MM.1S (cell line): ENCODE results near the gene METTL22.

Source experiments
- DNase-seq: peaks from one replicate; pipeline ENCODE4 v3.0.0-alpha.2; 2015
- H2AFZ ChIP-seq: fragments of 300-600 bp; sonication (generic); 2 replicates; pipeline ENCODE4 v1.6.0; 2016; ENCODE audit warnings: antibody characterized with exemption, low read length
- H3F3A ChIP-seq: fragments of 300-600 bp; sonication (generic); 2 replicates; pipeline ENCODE4 v1.6.1; 2016; ENCODE audit warnings: mild to moderate bottlenecking, antibody characterized with exemption, low read length, moderate library complexity, mixed read lengths; ENCODE audit not compliant: insufficient read depth
- H3K27ac ChIP-seq: fragments of 300-600 bp; sonication (generic); 2 replicates; pipeline ENCODE4 v1.5.1; 2016; ENCODE audit warnings: mild to moderate bottlenecking, low read length
- H3K27me3 ChIP-seq: fragments of 300-600 bp; sonication (generic); replicated peaks from 2 replicates; pipeline ENCODE4 v1.6.0; 2016; ENCODE audit warnings: low read length; ENCODE audit not compliant: insufficient read depth
- H3K36me3 ChIP-seq: fragments of 300-600 bp; sonication (generic); replicated peaks from 2 replicates; pipeline ENCODE4 v1.6.1; 2016; ENCODE audit warnings: mild to moderate bottlenecking, low read length, mixed read lengths; ENCODE audit not compliant: insufficient read depth
- H3K4me1 ChIP-seq: fragments of 300-600 bp; sonication (generic); 2 replicates; pipeline ENCODE4 v1.6.1; 2016; ENCODE audit warnings: low read length, mixed read lengths
- H3K4me2 ChIP-seq: fragments of 300-600 bp; sonication (generic); 2 replicates; pipeline ENCODE4 v1.6.0; 2016; ENCODE audit warnings: low read depth, low read length
- H3K4me3 ChIP-seq: fragments of 300-600 bp; sonication (generic); 2 replicates; pipeline ENCODE4 v1.5.1; 2016; ENCODE audit warnings: low read length, mixed read lengths
- H3K79me2 ChIP-seq: fragments of 300-600 bp; sonication (generic); 2 replicates; pipeline ENCODE4 v1.6.1; 2016; ENCODE audit warnings: mixed run types, low read length, mixed read lengths
- H3K9ac ChIP-seq: fragments of 300-600 bp; sonication (generic); 2 replicates; pipeline ENCODE4 v1.6.1; 2016; ENCODE audit warnings: low read length, mixed read lengths
- H3K9me2 ChIP-seq: fragments of 300-600 bp; sonication (generic); replicated peaks from 2 replicates; pipeline ENCODE4 v1.6.1; 2016; ENCODE audit warnings: mild to moderate bottlenecking, low read length, mixed read lengths; ENCODE audit not compliant: insufficient read depth
- H3K9me3 ChIP-seq: fragments of 300-600 bp; sonication (generic); replicated peaks from 2 replicates; pipeline ENCODE4 v1.6.1; 2016; ENCODE audit warnings: mild to moderate bottlenecking, low read length, mixed read lengths; ENCODE audit not compliant: insufficient read depth
- H4K20me1 ChIP-seq: fragments of 300-600 bp; sonication (generic); 2 replicates; pipeline ENCODE4 v1.6.1; 2016; ENCODE audit warnings: mild to moderate bottlenecking, low read length, moderate library complexity, mixed read lengths; ENCODE audit not compliant: insufficient read depth
- EZH2 ChIP-seq: fragments of 300-600 bp; sonication (generic); optimal IDR thresholded peaks from 2 replicates; pipeline ENCODE3; 2017; ENCODE audit warnings: low read depth, mild to moderate bottlenecking, antibody characterized with exemption, low read length, mixed read lengths
- EZH2phosphoT487 ChIP-seq: fragments of 300-600 bp; sonication (generic); IDR thresholded peaks from 2 replicates; pipeline ENCODE4 v1.6.1; 2018; ENCODE audit warnings: antibody characterized with exemption, low read length
- TF ChIP-seq, protein P1 (sequence below): fragments of 300-600 bp; sonication (generic); IDR thresholded peaks from 2 replicates; pipeline ENCODE4 v1.5.1; 2016; ENCODE audit warnings: antibody characterized with exemption, low read length, mixed read lengths

METTL22 gene

GRCh38 chr16:8579559-8579958 lies 41.9 kb upstream of the METTL22 start:
- H3K27me3 ChIP-seq = no peaks in the 10 kb centered on the region
- H3K9ac ChIP-seq = no peak overlapping the region
- no peaks in the 10 kb centered on the region for H3K36me3 ChIP-seq
- H3K4me3 ChIP-seq = no peak overlapping the region
- peaks cover 16% of the 10 kb centered on the region for H3K4me1 ChIP-seq
- H2AFZ ChIP-seq = no peak overlapping the region
- no peaks in the 10 kb centered on the region for H3K9me3 ChIP-seq
- no peak overlapping the region for H3K4me2 ChIP-seq
- no peak for DNase-seq
- no peak overlapping the region for H3K27ac ChIP-seq
- no peak for TF ChIP-seq EZH2phosphoT487
- TF ChIP-seq, protein P1, sequence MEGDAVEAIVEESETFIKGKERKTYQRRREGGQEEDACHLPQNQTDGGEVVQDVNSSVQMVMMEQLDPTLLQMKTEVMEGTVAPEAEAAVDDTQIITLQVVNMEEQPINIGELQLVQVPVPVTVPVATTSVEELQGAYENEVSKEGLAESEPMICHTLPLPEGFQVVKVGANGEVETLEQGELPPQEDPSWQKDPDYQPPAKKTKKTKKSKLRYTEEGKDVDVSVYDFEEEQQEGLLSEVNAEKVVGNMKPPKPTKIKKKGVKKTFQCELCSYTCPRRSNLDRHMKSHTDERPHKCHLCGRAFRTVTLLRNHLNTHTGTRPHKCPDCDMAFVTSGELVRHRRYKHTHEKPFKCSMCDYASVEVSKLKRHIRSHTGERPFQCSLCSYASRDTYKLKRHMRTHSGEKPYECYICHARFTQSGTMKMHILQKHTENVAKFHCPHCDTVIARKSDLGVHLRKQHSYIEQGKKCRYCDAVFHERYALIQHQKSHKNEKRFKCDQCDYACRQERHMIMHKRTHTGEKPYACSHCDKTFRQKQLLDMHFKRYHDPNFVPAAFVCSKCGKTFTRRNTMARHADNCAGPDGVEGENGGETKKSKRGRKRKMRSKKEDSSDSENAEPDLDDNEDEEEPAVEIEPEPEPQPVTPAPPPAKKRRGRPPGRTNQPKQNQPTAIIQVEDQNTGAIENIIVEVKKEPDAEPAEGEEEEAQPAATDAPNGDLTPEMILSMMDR = no peak
- no peak for TF ChIP-seq EZH2
- H3F3A ChIP-seq = peaks cover 22% of the 10 kb centered on the region
- H4K20me1 ChIP-seq = no peaks in the 10 kb centered on the region
- H3K79me2 ChIP-seq = no peaks in the 10 kb centered on the region
- no peaks in the 10 kb centered on the region for H3K9me2 ChIP-seq

GRCh38 chr16:8581831-8582580 lies 39.5 kb upstream of the METTL22 start:
- peak; percentile 68 for DNase-seq
- Histone ChIP-seq H3K27me3 (no peaks in the 10 kb centered on the region), H3K9ac (peak overlapping the region; percentile 13; the same call in 1 of the 2 replicates), H2AFZ (peak overlapping the region; percentile 4), H3K9me2 (no peaks in the 10 kb centered on the region), H3K9me3 (no peaks in the 10 kb centered on the region), H3K4me2 (peak overlapping the region; percentile 30; the same call in 1 of the 2 replicates), H3F3A (peaks cover 22% of the 10 kb centered on the region), H3K27ac (peak overlapping the region; percentile 47), H3K4me3 (no peak overlapping the region), H3K79me2 (no peaks in the 10 kb centered on the region), H3K36me3 (no peaks in the 10 kb centered on the region), H4K20me1 (no peaks in the 10 kb centered on the region), H3K4me1 (peaks cover 16% of the 10 kb centered on the region)
- no peak for TF ChIP-seq EZH2
- TF ChIP-seq, protein P1 = no peak
- no peak for TF ChIP-seq EZH2phosphoT487

DNA sequence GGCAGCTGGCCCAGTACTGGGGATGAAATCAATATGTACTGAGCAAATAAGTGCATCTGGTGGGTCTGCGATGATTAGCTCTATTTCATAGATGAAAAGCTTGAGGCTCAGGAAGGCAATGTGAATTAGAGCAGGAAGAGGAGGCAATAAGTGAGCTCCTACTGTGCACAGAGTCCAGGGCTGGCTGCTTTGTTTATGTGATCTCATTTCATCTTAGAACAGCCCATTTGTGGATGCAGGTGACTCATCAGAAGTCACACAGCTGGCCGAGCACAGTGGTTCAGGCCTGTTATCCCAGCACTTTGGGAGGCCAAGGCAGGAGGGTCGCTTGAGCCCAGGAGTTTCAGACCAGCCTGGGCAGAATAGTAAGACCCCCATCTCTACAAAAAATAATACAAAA lies 38.3 kb upstream of the METTL22 start:
- no peak for DNase-seq
- H3K27ac ChIP-seq = no peak overlapping the region
- no peaks in the 10 kb centered on the region for H3K79me2 ChIP-seq
- peaks cover 16% of the 10 kb centered on the region for H3K4me1 ChIP-seq
- H2AFZ ChIP-seq = no peak overlapping the region
- H3K9me3 ChIP-seq = no peaks in the 10 kb centered on the region
- H3K4me3 ChIP-seq = no peak overlapping the region
- H3K27me3 ChIP-seq = no peaks in the 10 kb centered on the region
- no peaks in the 10 kb centered on the region for H4K20me1 ChIP-seq
- H3K9ac ChIP-seq = no peak overlapping the region
- TF ChIP-seq, protein P1 = no peak
- no peak for TF ChIP-seq EZH2phosphoT487
- TF ChIP-seq EZH2 = no peak
- no peak overlapping the region for H3K4me2 ChIP-seq
- H3F3A ChIP-seq = peaks cover 22% of the 10 kb centered on the region
- H3K9me2 ChIP-seq = no peaks in the 10 kb centered on the region
- no peaks in the 10 kb centered on the region for H3K36me3 ChIP-seq
